A549 (cell line): ENCODE data around the gene SCARB2.

Experiments used
- EP300 ChIP-seq, 2 experiments: fragments of >200 bp; sonication (Bioruptor Twin); formaldehyde crosslinking; IDR thresholded peaks; 2 replicates in 1 of 2; 3 replicates in 1 of 2; pipeline ENCODE4 v1.6.1; 2016 to 2017
- HOXA7 ChIP-seq: fragments of 250-450 bp; sonication (Bioruptor Pico); IDR thresholded peaks from 2 replicates; pipeline ENCODE4 v1.5.0; 2020; ENCODE audit warnings: mild to moderate bottlenecking, moderate library complexity
- MAZ ChIP-seq: fragments of 150-350 bp; IDR thresholded peaks from 2 replicates; pipeline ENCODE4 v1.6.1; 2014; ENCODE audit warnings: antibody characterized with exemption, low read depth, low read length, borderline replicate concordance
- MYC ChIP-seq: IDR thresholded peaks from 2 replicates; pipeline ENCODE4 v1.6.1; 2012; ENCODE audit warnings: mild to moderate bottlenecking, inconsistent platforms, low read length, improper control_type of control experiment, borderline replicate concordance
- TF ChIP-seq, protein P1 (sequence below): fragments of >200 bp; sonication (Bioruptor Twin); formaldehyde crosslinking; IDR thresholded peaks from 3 replicates; pipeline ENCODE4 v1.5.1; 2016
- TF ChIP-seq, protein P2 (sequence below): fragments of 150-350 bp; IDR thresholded peaks from 2 replicates; pipeline ENCODE4 v1.6.1; 2014; ENCODE audit warnings: low read depth, mild to moderate bottlenecking, low read length

- TF ChIP-seq HOXA7 (CRISPR knock-in tag), result no peak
- no peak for TF ChIP-seq EP300 (IDR thresholded peaks at IDR 0.05)
- TF ChIP-seq, protein P1, sequence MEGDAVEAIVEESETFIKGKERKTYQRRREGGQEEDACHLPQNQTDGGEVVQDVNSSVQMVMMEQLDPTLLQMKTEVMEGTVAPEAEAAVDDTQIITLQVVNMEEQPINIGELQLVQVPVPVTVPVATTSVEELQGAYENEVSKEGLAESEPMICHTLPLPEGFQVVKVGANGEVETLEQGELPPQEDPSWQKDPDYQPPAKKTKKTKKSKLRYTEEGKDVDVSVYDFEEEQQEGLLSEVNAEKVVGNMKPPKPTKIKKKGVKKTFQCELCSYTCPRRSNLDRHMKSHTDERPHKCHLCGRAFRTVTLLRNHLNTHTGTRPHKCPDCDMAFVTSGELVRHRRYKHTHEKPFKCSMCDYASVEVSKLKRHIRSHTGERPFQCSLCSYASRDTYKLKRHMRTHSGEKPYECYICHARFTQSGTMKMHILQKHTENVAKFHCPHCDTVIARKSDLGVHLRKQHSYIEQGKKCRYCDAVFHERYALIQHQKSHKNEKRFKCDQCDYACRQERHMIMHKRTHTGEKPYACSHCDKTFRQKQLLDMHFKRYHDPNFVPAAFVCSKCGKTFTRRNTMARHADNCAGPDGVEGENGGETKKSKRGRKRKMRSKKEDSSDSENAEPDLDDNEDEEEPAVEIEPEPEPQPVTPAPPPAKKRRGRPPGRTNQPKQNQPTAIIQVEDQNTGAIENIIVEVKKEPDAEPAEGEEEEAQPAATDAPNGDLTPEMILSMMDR, result no peak
- TF ChIP-seq, protein P2, sequence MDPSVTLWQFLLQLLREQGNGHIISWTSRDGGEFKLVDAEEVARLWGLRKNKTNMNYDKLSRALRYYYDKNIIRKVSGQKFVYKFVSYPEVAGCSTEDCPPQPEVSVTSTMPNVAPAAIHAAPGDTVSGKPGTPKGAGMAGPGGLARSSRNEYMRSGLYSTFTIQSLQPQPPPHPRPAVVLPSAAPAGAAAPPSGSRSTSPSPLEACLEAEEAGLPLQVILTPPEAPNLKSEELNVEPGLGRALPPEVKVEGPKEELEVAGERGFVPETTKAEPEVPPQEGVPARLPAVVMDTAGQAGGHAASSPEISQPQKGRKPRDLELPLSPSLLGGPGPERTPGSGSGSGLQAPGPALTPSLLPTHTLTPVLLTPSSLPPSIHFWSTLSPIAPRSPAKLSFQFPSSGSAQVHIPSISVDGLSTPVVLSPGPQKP, result no peak
- TF ChIP-seq MYC, result no peak
- no peak for TF ChIP-seq MAZ
These were observed 60.3 kb downstream of the SCARB2 start for GRCh38 chr4:76153356-76153755.
